ENCODE measurements around the gene ZNF148. TPM values are rescaled to one million over a fixed set of nuclear protein-coding genes. Genes with fewer than 3 reads are reported as not detected.

The ZNF148 gene
- total RNA-seq, 2 experiments from 2014 or later, result 30.9 to 34.0 TPM

GRCh38 chr3:125229168-125229567 lies 146.0 kb downstream of the ZNF148 start:
- POLR2A ChIA-PET, result no interaction called here
- Histone ChIP-seq H3K36me3 (ENCODE audit: insufficient read depth, low read length) (peaks cover 27% of the 10 kb centered on the region), H3K4me1 (ENCODE audit: insufficient read depth, low read length) (no peaks in the 10 kb centered on the region), H3K9me3 (ENCODE audit: control insufficient read depth in 1 of 2, insufficient read depth in 1 of 2, low read length in 2 of 2) (no peaks in the 10 kb centered on the region), H3K27ac (ENCODE audit: low read depth in 1 of 2, low read length in 2 of 2) (no peak overlapping the region), H3K27me3 (ENCODE audit: control insufficient read depth in 1 of 2, insufficient read depth in 2 of 2, low read length in 2 of 2) (no peaks in the 10 kb centered on the region), H3K4me3 (ENCODE audit: low read length) (no peak overlapping the region)
- no peak overlapping the region for H3K27ac Mint-ChIP-seq
- TF ChIP-seq CTCF (IDR thresholded peaks at IDR 0.05), result no peak
- CTCF ChIA-PET, result interaction anchor here (0.6 kb wide), 1 partner anchor 209 kb away, joined by 3 read pairs; no protein-coding TSS in a partner anchor
- H3K9me3 Mint-ChIP-seq, result no peaks in the 10 kb centered on the region
- H3K27me3 Mint-ChIP-seq, result no peaks in the 10 kb centered on the region
- ATAC-seq (ENCODE audit: poor library complexity), result no peak
- intact Hi-C loops (cut with DNase I, micrococcal nuclease), result no loop called here
- no peak overlapping the region for H3K4me3 Mint-ChIP-seq
- no peaks in the 10 kb centered on the region for H3K4me1 Mint-ChIP-seq (ENCODE audit: low read depth)
- no peak for DNase-seq
- peaks cover 41% of the 10 kb centered on the region for H3K36me3 Mint-ChIP-seq (ENCODE audit: low read depth)

GRCh38 chr3:125221831-125222230 lies 153.3 kb downstream of the ZNF148 start:
- no peak overlapping the region for H3K4me3 Mint-ChIP-seq

GRCh38 chr3:125220727-125221429 lies 154.2 kb downstream of the ZNF148 start:
- H3K4me3 ChIP-seq (ENCODE audit: low read length), result no peak overlapping the region
- DNase-seq (no peak), ATAC-seq (ENCODE audit: poor library complexity) (no peak)
- no peak overlapping the region for H3K27ac ChIP-seq (ENCODE audit: low read depth in 1 of 2, low read length in 2 of 2)
- POLR2A ChIA-PET, result interaction anchor here (1.4 kb wide), 1 partner anchor 79 kb away, joined by 4 read pairs; no protein-coding TSS in a partner anchor
- Mint-ChIP-seq H3K9me3 (no peaks in the 10 kb centered on the region), H3K27me3 (no peaks in the 10 kb centered on the region), H3K27ac (no peak overlapping the region), H3K4me1 (ENCODE audit: low read depth) (no peaks in the 10 kb centered on the region), H3K36me3 (ENCODE audit: low read depth) (no peaks in the 10 kb centered on the region), H3K4me3 (no peak overlapping the region)
- no peaks in the 10 kb centered on the region for H3K36me3 ChIP-seq (ENCODE audit: insufficient read depth, low read length)
- no peaks in the 10 kb centered on the region for H3K9me3 ChIP-seq (ENCODE audit: control insufficient read depth in 1 of 2, insufficient read depth in 1 of 2, low read length in 2 of 2)
- H3K4me1 ChIP-seq (ENCODE audit: insufficient read depth, low read length), result peaks cover 5% of the 10 kb centered on the region
- no peaks in the 10 kb centered on the region for H3K27me3 ChIP-seq (ENCODE audit: control insufficient read depth in 1 of 2, insufficient read depth in 2 of 2, low read length in 2 of 2)
- CTCF ChIA-PET, result no interaction called here
- intact Hi-C loops (cut with DNase I, micrococcal nuclease), result no loop called here
- no peak for TF ChIP-seq CTCF (IDR thresholded peaks at IDR 0.05)

More at GRCh38 chr3:125221831-125222230, 153.3 kb downstream of the ZNF148 start:
- DNase-seq, result no peak
- POLR2A ChIA-PET, result no interaction called here
- TF ChIP-seq CTCF (IDR thresholded peaks at IDR 0.05), result no peak
- Mint-ChIP-seq H3K4me1 (ENCODE audit: low read depth) (no peaks in the 10 kb centered on the region), H3K27ac (no peak overlapping the region), H3K27me3 (no peaks in the 10 kb centered on the region), H3K9me3 (no peaks in the 10 kb centered on the region), H3K36me3 (ENCODE audit: low read depth) (no peaks in the 10 kb centered on the region)
- H3K27ac ChIP-seq (ENCODE audit: low read depth in 1 of 2, low read length in 2 of 2), result no peak overlapping the region
- no peak for ATAC-seq (ENCODE audit: poor library complexity)
- no peaks in the 10 kb centered on the region for H3K36me3 ChIP-seq (ENCODE audit: insufficient read depth, low read length)
- H3K4me3 ChIP-seq (ENCODE audit: low read length), result no peak overlapping the region
- CTCF ChIA-PET, result no interaction called here
- intact Hi-C loops (cut with DNase I, micrococcal nuclease), result no loop called here
- H3K27me3 ChIP-seq (ENCODE audit: control insufficient read depth in 1 of 2, insufficient read depth in 2 of 2, low read length in 2 of 2), result no peaks in the 10 kb centered on the region
- no peaks in the 10 kb centered on the region for H3K9me3 ChIP-seq (ENCODE audit: control insufficient read depth in 1 of 2, insufficient read depth in 1 of 2, low read length in 2 of 2)
- H3K4me1 ChIP-seq (ENCODE audit: insufficient read depth, low read length), result peaks cover 5% of the 10 kb centered on the region

All from CD4-positive, alpha-beta T cell (primary cell).